Testis (tissue), 2 donors: ENCODE results near the gene IQSEC1.

Experiments used
- POLR2A ChIP-seq: fragments of 450-650 bp; IDR thresholded peaks from one replicate; pipeline ENCODE4 v1.6.1; 2017; ENCODE audit warnings: antibody characterized with exemption, mild to moderate bottlenecking, moderate library complexity
- TF ChIP-seq, protein P1 (sequence below), 3 experiments: fragments of 450-650 bp in 2 of 3; fragments of 200-600 bp in 1 of 3; sonication (generic) in 1 of 3; IDR thresholded peaks; one replicate each; pipeline ENCODE4 v1.5.1; 2016 to 2019; ENCODE audit warnings: antibody characterized with exemption in 3 of 3, mild to moderate bottlenecking in 2 of 3, moderate library complexity in 1 of 3

DNA sequence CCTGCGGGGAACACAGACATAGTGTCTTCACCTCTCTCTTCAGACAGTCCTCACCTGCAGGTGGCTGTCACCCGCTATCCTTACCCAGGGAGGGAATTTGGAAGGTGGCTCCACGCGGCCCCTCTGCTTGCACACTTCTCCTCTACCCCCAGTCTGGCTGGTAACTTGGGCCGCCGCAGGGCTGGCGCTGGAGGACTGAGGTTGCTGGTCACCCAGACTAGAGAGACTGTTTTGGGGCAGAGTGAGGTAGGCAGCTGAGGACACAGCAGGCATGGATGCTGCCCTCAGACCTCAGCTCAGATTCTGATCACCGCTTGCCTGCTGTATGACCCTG, 12.6 kb upstream of the IQSEC1 start:
- TF ChIP-seq, protein P1, sequence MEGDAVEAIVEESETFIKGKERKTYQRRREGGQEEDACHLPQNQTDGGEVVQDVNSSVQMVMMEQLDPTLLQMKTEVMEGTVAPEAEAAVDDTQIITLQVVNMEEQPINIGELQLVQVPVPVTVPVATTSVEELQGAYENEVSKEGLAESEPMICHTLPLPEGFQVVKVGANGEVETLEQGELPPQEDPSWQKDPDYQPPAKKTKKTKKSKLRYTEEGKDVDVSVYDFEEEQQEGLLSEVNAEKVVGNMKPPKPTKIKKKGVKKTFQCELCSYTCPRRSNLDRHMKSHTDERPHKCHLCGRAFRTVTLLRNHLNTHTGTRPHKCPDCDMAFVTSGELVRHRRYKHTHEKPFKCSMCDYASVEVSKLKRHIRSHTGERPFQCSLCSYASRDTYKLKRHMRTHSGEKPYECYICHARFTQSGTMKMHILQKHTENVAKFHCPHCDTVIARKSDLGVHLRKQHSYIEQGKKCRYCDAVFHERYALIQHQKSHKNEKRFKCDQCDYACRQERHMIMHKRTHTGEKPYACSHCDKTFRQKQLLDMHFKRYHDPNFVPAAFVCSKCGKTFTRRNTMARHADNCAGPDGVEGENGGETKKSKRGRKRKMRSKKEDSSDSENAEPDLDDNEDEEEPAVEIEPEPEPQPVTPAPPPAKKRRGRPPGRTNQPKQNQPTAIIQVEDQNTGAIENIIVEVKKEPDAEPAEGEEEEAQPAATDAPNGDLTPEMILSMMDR (IDR thresholded peaks at IDR 0.05), result no peak
- no peak for TF ChIP-seq POLR2A
